MM.1S (cell line): ENCODE measurements around the gene LARGE1.

ENCODE experiments used
- DNase-seq: peaks from one replicate; pipeline ENCODE4 v3.0.0-alpha.2; 2015
- H2AFZ ChIP-seq: fragments of 300-600 bp; sonication (generic); 2 replicates; pipeline ENCODE4 v1.6.0; 2016; ENCODE audit warnings: antibody characterized with exemption, low read length
- H3F3A ChIP-seq: fragments of 300-600 bp; sonication (generic); 2 replicates; pipeline ENCODE4 v1.6.1; 2016; ENCODE audit warnings: mild to moderate bottlenecking, antibody characterized with exemption, low read length, moderate library complexity, mixed read lengths; ENCODE audit not compliant: insufficient read depth
- H3K27ac ChIP-seq: fragments of 300-600 bp; sonication (generic); 2 replicates; pipeline ENCODE4 v1.5.1; 2016; ENCODE audit warnings: mild to moderate bottlenecking, low read length
- H3K27me3 ChIP-seq: fragments of 300-600 bp; sonication (generic); replicated peaks from 2 replicates; pipeline ENCODE4 v1.6.0; 2016; ENCODE audit warnings: low read length; ENCODE audit not compliant: insufficient read depth
- H3K36me3 ChIP-seq: fragments of 300-600 bp; sonication (generic); replicated peaks from 2 replicates; pipeline ENCODE4 v1.6.1; 2016; ENCODE audit warnings: mild to moderate bottlenecking, low read length, mixed read lengths; ENCODE audit not compliant: insufficient read depth
- H3K4me1 ChIP-seq: fragments of 300-600 bp; sonication (generic); 2 replicates; pipeline ENCODE4 v1.6.1; 2016; ENCODE audit warnings: low read length, mixed read lengths
- H3K4me2 ChIP-seq: fragments of 300-600 bp; sonication (generic); 2 replicates; pipeline ENCODE4 v1.6.0; 2016; ENCODE audit warnings: low read depth, low read length
- H3K4me3 ChIP-seq: fragments of 300-600 bp; sonication (generic); 2 replicates; pipeline ENCODE4 v1.5.1; 2016; ENCODE audit warnings: low read length, mixed read lengths
- H3K79me2 ChIP-seq: fragments of 300-600 bp; sonication (generic); 2 replicates; pipeline ENCODE4 v1.6.1; 2016; ENCODE audit warnings: mixed run types, low read length, mixed read lengths
- H3K9ac ChIP-seq: fragments of 300-600 bp; sonication (generic); 2 replicates; pipeline ENCODE4 v1.6.1; 2016; ENCODE audit warnings: low read length, mixed read lengths
- H3K9me2 ChIP-seq: fragments of 300-600 bp; sonication (generic); replicated peaks from 2 replicates; pipeline ENCODE4 v1.6.1; 2016; ENCODE audit warnings: mild to moderate bottlenecking, low read length, mixed read lengths; ENCODE audit not compliant: insufficient read depth
- H3K9me3 ChIP-seq: fragments of 300-600 bp; sonication (generic); replicated peaks from 2 replicates; pipeline ENCODE4 v1.6.1; 2016; ENCODE audit warnings: mild to moderate bottlenecking, low read length, mixed read lengths; ENCODE audit not compliant: insufficient read depth
- H4K20me1 ChIP-seq: fragments of 300-600 bp; sonication (generic); 2 replicates; pipeline ENCODE4 v1.6.1; 2016; ENCODE audit warnings: mild to moderate bottlenecking, low read length, moderate library complexity, mixed read lengths; ENCODE audit not compliant: insufficient read depth
- CTCF ChIP-seq: fragments of 300-600 bp; sonication (generic); IDR thresholded peaks from 2 replicates; pipeline ENCODE4 v1.5.1; 2016; ENCODE audit warnings: antibody characterized with exemption, low read length, mixed read lengths
- EZH2 ChIP-seq: fragments of 300-600 bp; sonication (generic); optimal IDR thresholded peaks from 2 replicates; pipeline ENCODE3; 2017; ENCODE audit warnings: low read depth, mild to moderate bottlenecking, antibody characterized with exemption, low read length, mixed read lengths
- EZH2phosphoT487 ChIP-seq: fragments of 300-600 bp; sonication (generic); IDR thresholded peaks from 2 replicates; pipeline ENCODE4 v1.6.1; 2018; ENCODE audit warnings: antibody characterized with exemption, low read length

Gene LARGE1

GRCh38 chr22:33658775-33659174 is 261.5 kb downstream of the LARGE1 start:
- DNase-seq: no peak
- no peaks in the 10 kb centered on the region for H3K36me3 ChIP-seq
- no peaks in the 10 kb centered on the region for H3K9me2 ChIP-seq
- H2AFZ ChIP-seq: no peak overlapping the region
- no peaks in the 10 kb centered on the region for H3F3A ChIP-seq
- no peaks in the 10 kb centered on the region for H3K4me1 ChIP-seq
- H4K20me1 ChIP-seq: no peaks in the 10 kb centered on the region
- no peak overlapping the region for H3K9ac ChIP-seq
- H3K27me3 ChIP-seq: no peaks in the 10 kb centered on the region
- TF ChIP-seq EZH2 (no peak), EZH2phosphoT487 (no peak), CTCF (no peak)
- no peak overlapping the region for H3K4me2 ChIP-seq
- H3K9me3 ChIP-seq: no peaks in the 10 kb centered on the region
- H3K27ac ChIP-seq: no peak overlapping the region
- no peak overlapping the region for H3K4me3 ChIP-seq
- peaks cover 35% of the 10 kb centered on the region for H3K79me2 ChIP-seq

GRCh38 chr22:33657670-33658069 is 262.6 kb downstream of the LARGE1 start:
- H3K9me2 ChIP-seq: no peaks in the 10 kb centered on the region
- H4K20me1 ChIP-seq: no peaks in the 10 kb centered on the region
- DNase-seq: no peak
- no peak overlapping the region for H3K4me2 ChIP-seq
- no peak overlapping the region for H2AFZ ChIP-seq
- H3K79me2 ChIP-seq: peaks cover 26% of the 10 kb centered on the region; the same call in 1 of the 2 replicates
- no peaks in the 10 kb centered on the region for H3K9me3 ChIP-seq
- no peaks in the 10 kb centered on the region for H3K36me3 ChIP-seq
- no peaks in the 10 kb centered on the region for H3F3A ChIP-seq
- H3K27ac ChIP-seq: no peak overlapping the region
- H3K4me1 ChIP-seq: no peaks in the 10 kb centered on the region
- H3K4me3 ChIP-seq: no peak overlapping the region
- no peak for TF ChIP-seq CTCF
- TF ChIP-seq EZH2: no peak
- no peak for TF ChIP-seq EZH2phosphoT487
- H3K9ac ChIP-seq: no peak overlapping the region
- no peaks in the 10 kb centered on the region for H3K27me3 ChIP-seq

GRCh38 chr22:33656808-33657628 is 263.3 kb downstream of the LARGE1 start:
- DNase-seq: no peak
- H3K9me3 ChIP-seq: no peaks in the 10 kb centered on the region
- H3K79me2 ChIP-seq: peaks cover 24% of the 10 kb centered on the region; the same call in 1 of the 2 replicates
- no peak overlapping the region for H3K27ac ChIP-seq
- H3K4me3 ChIP-seq: no peak overlapping the region
- no peaks in the 10 kb centered on the region for H3K4me1 ChIP-seq
- H2AFZ ChIP-seq: no peak overlapping the region
- no peaks in the 10 kb centered on the region for H3K27me3 ChIP-seq
- H3K9me2 ChIP-seq: no peaks in the 10 kb centered on the region
- TF ChIP-seq CTCF (no peak), EZH2 (no peak), EZH2phosphoT487 (no peak)
- no peaks in the 10 kb centered on the region for H3F3A ChIP-seq
- no peak overlapping the region for H3K4me2 ChIP-seq
- no peaks in the 10 kb centered on the region for H4K20me1 ChIP-seq
- no peaks in the 10 kb centered on the region for H3K36me3 ChIP-seq
- H3K9ac ChIP-seq: no peak overlapping the region
